Pancreas (tissue), 10 donors: ENCODE results near the gene DYDC2. TPM values are rescaled to one million over a fixed set of nuclear protein-coding genes. Genes with fewer than 3 reads are reported as not detected.

Experiments
- ATAC-seq, 4 donors: fragments of 200-7000 bp; cut with Tn5 transposase; one replicate each; pipeline versions ENCODE4 v1.8.0 to v1.9.1; 2020; ENCODE audit warnings: mild to moderate bottlenecking in 4 of 4, moderate library complexity in 4 of 4
- DNase-seq, 6 donors: peaks; one replicate each; pipeline ENCODE4 v3.0.0-alpha.2; 2020
- FAIRE-seq: peaks from 2 replicates; lab custom pipeline; 2012; peaks lifted over from hg19 to GRCh38; lab: Jason Lieb, UNC
- H3K27ac ChIP-seq, 4 donors: fragments of 200-600 bp; sonication (generic); 1 replicate in 3 of 4; 2 replicates in 1 of 4; pipeline versions ENCODE4 v1.5.0 to v1.8.0; 2020
- H3K27me3 ChIP-seq, 4 donors: fragments of 200-600 bp; one replicate each; pipeline ENCODE4 v1.8.0; 2021
- H3K36me3 ChIP-seq, 3 donors: fragments of 200-600 bp; sonication (generic) in 1 of 3; one replicate each; pipeline versions ENCODE4 v1.5.0 to v1.8.0; 2020 to 2021
- H3K4me1 ChIP-seq, 3 donors: fragments of 200-600 bp; one replicate each; pipeline ENCODE4 v1.8.0; 2021
- H3K4me3 ChIP-seq, 4 donors: fragments of 200-600 bp; sonication (generic) in 2 of 4; one replicate each; pipeline versions ENCODE4 v1.5.0 to v1.8.0; 2020 to 2021
- H3K9me3 ChIP-seq, 4 donors: fragments of 200-600 bp; one replicate each; pipeline ENCODE4 v1.8.0; 2021
- WGBS, 2 donors: extraction: QIAGEN DNeasy Blood & Tissue Kit; methylation state at CpG; one replicate each; pipeline ENCODE4 v1.1.7; 2013; 5-methylcytosine and 5-hydroxymethylcytosine counted together
- intact Hi-C, 3 donors: fragments of 100-400 bp; cut with DNase I; formaldehyde crosslinking; loops; one replicate each; pipeline versions ENCODE4 v1.11.1 to v1.14.2; 2022
- polyA plus RNA-seq, 2 donors: library from polyadenylated mRNA; stranded (reverse); fragments of 200-250 nt; gene quantifications; one replicate each; pipeline ENCODE4 v1.2.3, GENCODE V29; 2013
- total RNA-seq, 6 donors: library from RNA; stranded (reverse); fragmentation: NEBNext Ultra II Directional in 4 of 6; extraction: Animal tissue kit (Norgen Biotek cat#: 25700) in 4 of 6; gene quantifications; one replicate each; pipeline versions ENCODE4 v1.2.1 to v1.2.4, GENCODE V29; 2021 to 2023
- TF ChIP-seq, protein P1 (sequence below), 4 donors: fragments of 200-600 bp; sonication (generic) in 3 of 4; IDR thresholded peaks; one replicate each; pipeline versions ENCODE4 v1.5.0 to v1.8.0; 2021; ENCODE audit warnings: antibody characterized with exemption in 4 of 4
- donor health status: healthy with polysubstance abuse.
- donor health status: DM: no; HTN: no; CAD: no; lungs with moderate emphysema.
- donor health status: DM: no; HTN: no; CAD: no.
- donor health status: control.
- donor health status: control.
- donor health status: Bipolar disorder and iron deficiency.
- donor health status: DM: yes; HTN: yes; CAD: no.
- donor health status: DM: no; HTN: no; CAD: no.
- donor health status: DM: no; HTN: no; CAD: no.
- donor health status: DM: yes; HTN: yes; CAD: no.

DYDC2 gene
- total and polyA plus RNA-seq, 8 donors = 0.05 to 0.44 (median 0.24) TPM; not detected in 4

GRCh38 chr10:80379701-80380100 is 23.1 kb downstream of the DYDC2 start:
- 21 to 77% methylated on average over 3 of the region's 3 CpGs for WGBS, 2 donors
- no peak overlapping the region for H3K4me3 ChIP-seq
- TF ChIP-seq, protein P1, sequence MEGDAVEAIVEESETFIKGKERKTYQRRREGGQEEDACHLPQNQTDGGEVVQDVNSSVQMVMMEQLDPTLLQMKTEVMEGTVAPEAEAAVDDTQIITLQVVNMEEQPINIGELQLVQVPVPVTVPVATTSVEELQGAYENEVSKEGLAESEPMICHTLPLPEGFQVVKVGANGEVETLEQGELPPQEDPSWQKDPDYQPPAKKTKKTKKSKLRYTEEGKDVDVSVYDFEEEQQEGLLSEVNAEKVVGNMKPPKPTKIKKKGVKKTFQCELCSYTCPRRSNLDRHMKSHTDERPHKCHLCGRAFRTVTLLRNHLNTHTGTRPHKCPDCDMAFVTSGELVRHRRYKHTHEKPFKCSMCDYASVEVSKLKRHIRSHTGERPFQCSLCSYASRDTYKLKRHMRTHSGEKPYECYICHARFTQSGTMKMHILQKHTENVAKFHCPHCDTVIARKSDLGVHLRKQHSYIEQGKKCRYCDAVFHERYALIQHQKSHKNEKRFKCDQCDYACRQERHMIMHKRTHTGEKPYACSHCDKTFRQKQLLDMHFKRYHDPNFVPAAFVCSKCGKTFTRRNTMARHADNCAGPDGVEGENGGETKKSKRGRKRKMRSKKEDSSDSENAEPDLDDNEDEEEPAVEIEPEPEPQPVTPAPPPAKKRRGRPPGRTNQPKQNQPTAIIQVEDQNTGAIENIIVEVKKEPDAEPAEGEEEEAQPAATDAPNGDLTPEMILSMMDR (IDR thresholded peaks at IDR 0.05) = no peak
- DNase-seq (no peak), FAIRE-seq (no peak), ATAC-seq (no peak)
- no peaks in the 10 kb centered on the region for H3K4me1 ChIP-seq
- H3K27ac ChIP-seq = no peak overlapping the region
- no peaks in the 10 kb centered on the region for H3K9me3 ChIP-seq
- H3K36me3 ChIP-seq = no peaks in the 10 kb centered on the region
- H3K27me3 ChIP-seq = no peaks in the 10 kb centered on the region
- intact Hi-C loops = loop anchor here in 1 of 3 donors (10.0 kb wide), 1 partner anchor 545 kb away; no protein-coding TSS in a partner anchor

- intact Hi-C loops = no loop called here
- DNase-seq (no peak), ATAC-seq (no peak), FAIRE-seq (no peak)
- Histone ChIP-seq H3K27ac (no peak overlapping the region), H3K4me1 (no peaks in the 10 kb centered on the region), H3K9me3 (no peaks in the 10 kb centered on the region), H3K4me3 (no peak overlapping the region), H3K36me3 (no peaks in the 10 kb centered on the region), H3K27me3 (no peaks in the 10 kb centered on the region)
- 82 to 90% methylated on average over 4 of the region's 4 CpGs for WGBS, 2 donors
- TF ChIP-seq, protein P1 (IDR thresholded peaks at IDR 0.05) = no peak
These were observed 23.6 kb downstream of the DYDC2 start for GRCh38 chr10:80380185-80380584.

GRCh38 chr10:80382989-80383388 is 26.4 kb downstream of the DYDC2 start:
- intact Hi-C loops = no loop called here
- Histone ChIP-seq H3K36me3 (no peaks in the 10 kb centered on the region), H3K27me3 (no peaks in the 10 kb centered on the region), H3K4me3 (no peak overlapping the region), H3K4me1 (no peaks in the 10 kb centered on the region), H3K27ac (no peak overlapping the region), H3K9me3 (no peaks in the 10 kb centered on the region)
- 9 to 20% methylated on average over 4 of the region's 4 CpGs for WGBS, 2 donors
- DNase-seq = peak in 3 of 6 donors; percentile 8 to 31 (median 19)
- ATAC-seq = peak in 3 of 4 donors; percentile 70 to 79 (median 75)
- TF ChIP-seq, protein P1 (IDR thresholded peaks at IDR 0.05) = peak in 3 of 4 donors; percentile 23 to 39 (median 28)
- FAIRE-seq = no peak

GRCh38 chr10:80390740-80391139 is 34.2 kb downstream of the DYDC2 start:
- H3K27me3 ChIP-seq = no peaks in the 10 kb centered on the region
- no peak for FAIRE-seq

DNA sequence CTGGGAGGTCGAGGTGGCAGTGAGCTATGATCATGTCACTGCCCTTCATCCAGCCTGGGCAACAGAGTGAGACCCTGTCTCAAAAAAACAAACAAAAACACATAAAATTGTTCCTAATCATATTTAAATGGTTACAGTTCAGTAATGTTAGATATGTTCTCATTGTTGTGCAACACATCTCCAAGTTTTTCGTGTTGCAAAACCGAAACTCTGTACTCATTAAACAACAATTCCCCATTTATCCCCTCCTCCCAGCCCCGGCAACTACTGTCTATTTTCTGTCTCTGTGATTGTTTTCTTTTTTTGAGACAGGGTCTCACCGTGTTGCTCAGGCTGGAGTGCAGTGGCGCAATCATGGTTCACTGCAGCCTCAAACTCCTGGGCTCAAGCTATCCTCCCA is 35.7 kb downstream of the DYDC2 start:
- no peak for FAIRE-seq
- WGBS, 2 donors = 76 to 90% methylated on average over 6 of the region's 6 CpGs
- intact Hi-C loops = no loop called here
- H3K9me3 ChIP-seq = no peaks in the 10 kb centered on the region
- no peak for ATAC-seq
- H3K27me3 ChIP-seq = no peaks in the 10 kb centered on the region
- TF ChIP-seq, protein P1 (IDR thresholded peaks at IDR 0.05) = no peak
- DNase-seq = no peak
- no peaks in the 10 kb centered on the region for H3K36me3 ChIP-seq
- no peaks in the 10 kb centered on the region for H3K4me1 ChIP-seq
- H3K4me3 ChIP-seq = no peak overlapping the region
- H3K27ac ChIP-seq = no peak overlapping the region

More at GRCh38 chr10:80390740-80391139, 34.2 kb downstream of the DYDC2 start:
- DNase-seq (no peak), ATAC-seq (no peak)
- intact Hi-C loops = no loop called here
- TF ChIP-seq, protein P1 (IDR thresholded peaks at IDR 0.05) = no peak
- no peak overlapping the region for H3K4me3 ChIP-seq
- H3K36me3 ChIP-seq = no peaks in the 10 kb centered on the region
- no peak overlapping the region for H3K27ac ChIP-seq
- WGBS, 2 donors = 60 to 69% methylated on average over 9 of the region's 9 CpGs
- no peaks in the 10 kb centered on the region for H3K9me3 ChIP-seq
- H3K4me1 ChIP-seq = no peaks in the 10 kb centered on the region
